ENCODE results near the gene ATOH8.
A peak's percentile ranks its signal among the peaks of the same experiment; 100 is the strongest.
"Not testable (repeated sequence)": the region's sequence is repeated elsewhere in the genome, so short reads cannot be mapped to it uniquely, and the experiment has no call there.

The ATOH8 gene

GRCh38 chr2:85826990-85827878 is 73.4 kb downstream of the ATOH8 start:
- peak; percentile 66 to 68 for DNase-seq (ENCODE audit: low read depth in 2 of 2)

DNA sequence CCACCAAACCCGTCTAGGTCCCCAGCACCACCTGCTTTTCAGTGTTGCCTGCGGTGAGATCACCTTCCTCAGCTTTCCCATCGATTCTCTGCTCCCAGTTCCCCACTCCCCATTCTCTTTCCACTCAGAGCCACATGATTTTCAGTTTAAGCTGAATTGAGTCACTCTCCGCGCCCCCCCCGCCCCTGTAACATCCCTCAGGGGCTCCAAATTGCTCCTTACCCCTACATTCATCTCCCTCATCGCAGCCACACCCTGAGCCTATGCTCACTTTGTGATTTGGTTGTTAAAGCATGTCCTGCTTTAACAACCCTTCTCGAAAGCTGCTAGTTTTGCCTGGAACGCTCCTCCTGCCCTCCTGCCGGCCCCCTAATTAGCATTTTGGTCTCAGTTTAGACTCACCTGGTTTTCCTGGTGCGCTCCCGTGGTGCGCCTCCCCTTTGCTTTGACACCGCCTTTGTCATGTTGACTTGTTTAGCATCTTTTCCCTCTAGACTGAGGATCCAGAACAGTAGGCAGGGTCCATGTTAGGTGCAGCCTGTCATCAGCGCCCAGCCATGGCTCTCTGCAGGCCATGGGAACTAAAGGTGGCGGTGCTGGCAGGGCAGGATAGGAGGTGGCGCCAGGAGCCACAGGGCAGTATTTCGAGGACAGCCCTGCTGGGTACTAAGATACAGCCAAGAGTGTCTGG is 74.2 kb downstream of the ATOH8 start:
- no peak for DNase-seq (ENCODE audit: low read depth in 2 of 2)

- DNase-seq (ENCODE audit: low read depth in 2 of 2): no peak
Observed at GRCh38 chr2:85828725-85829124, 74.9 kb downstream of the ATOH8 start.

- not testable (repeated sequence) for DNase-seq (ENCODE audit: low read depth in 2 of 2)
Observed at GRCh38 chr2:85829394-85829793, 75.6 kb downstream of the ATOH8 start.

DNA sequence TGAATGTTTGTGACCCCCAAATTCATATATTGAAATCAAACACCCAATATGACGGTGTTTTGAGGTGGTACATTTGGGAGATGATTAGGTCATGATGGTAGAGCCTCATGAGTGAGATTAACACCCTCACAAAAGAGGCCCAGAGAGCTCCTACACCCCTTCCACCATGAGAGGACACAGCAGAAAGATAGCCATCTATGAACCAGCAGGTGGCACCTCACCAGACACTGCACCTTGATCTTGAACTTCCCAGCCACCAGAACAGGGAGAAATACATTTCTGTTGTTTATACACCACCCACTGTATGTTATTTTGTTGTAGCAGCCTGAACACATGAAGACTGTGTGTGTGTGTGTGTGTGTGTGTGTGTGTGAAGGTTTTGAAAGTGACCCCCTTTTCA is 76.9 kb downstream of the ATOH8 start:
- no peak for DNase-seq (ENCODE audit: low read depth in 2 of 2)

DNA sequence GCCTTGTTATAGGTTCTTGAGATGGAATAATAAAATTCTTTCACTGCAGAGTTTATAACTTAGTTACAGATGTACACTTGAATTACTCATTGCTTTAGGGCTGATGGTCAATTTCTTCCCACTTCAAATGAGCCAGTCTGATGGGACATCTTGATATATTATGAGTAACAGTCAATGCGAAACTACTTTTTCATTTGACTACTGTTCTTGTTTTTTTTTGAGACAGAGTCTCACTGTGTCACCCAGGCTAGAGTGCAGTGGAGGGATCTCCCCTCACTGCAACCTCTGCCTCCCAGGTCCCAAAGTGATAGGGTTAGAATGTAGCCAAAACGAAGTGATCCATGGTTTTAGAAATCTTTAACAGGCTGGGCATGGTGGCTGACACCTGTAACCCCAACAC is 77.9 kb downstream of the ATOH8 start:
- no peak for DNase-seq (ENCODE audit: low read depth in 2 of 2)

GRCh38 chr2:85834466-85834865 is 80.7 kb downstream of the ATOH8 start:
- no peak for DNase-seq (ENCODE audit: low read depth in 2 of 2)

Data from stimulated activated CD8-positive, alpha-beta memory T cell treated with anti-CD3 and anti-CD28 coated beads, Interleukin-2, amount 100 ng/mL, for 1 hour (primary cell).